ENCODE measurements around the gene ACTN4. TPM values are rescaled to one million over a fixed set of nuclear protein-coding genes. Genes with fewer than 3 reads are reported as not detected.
A peak's percentile ranks its signal among the peaks of the same experiment; 100 is the strongest.

Gene ACTN4
- total and polyA plus RNA-seq, 3 donors from 2014 or later = 112 to 158 (median 135) TPM

DNA sequence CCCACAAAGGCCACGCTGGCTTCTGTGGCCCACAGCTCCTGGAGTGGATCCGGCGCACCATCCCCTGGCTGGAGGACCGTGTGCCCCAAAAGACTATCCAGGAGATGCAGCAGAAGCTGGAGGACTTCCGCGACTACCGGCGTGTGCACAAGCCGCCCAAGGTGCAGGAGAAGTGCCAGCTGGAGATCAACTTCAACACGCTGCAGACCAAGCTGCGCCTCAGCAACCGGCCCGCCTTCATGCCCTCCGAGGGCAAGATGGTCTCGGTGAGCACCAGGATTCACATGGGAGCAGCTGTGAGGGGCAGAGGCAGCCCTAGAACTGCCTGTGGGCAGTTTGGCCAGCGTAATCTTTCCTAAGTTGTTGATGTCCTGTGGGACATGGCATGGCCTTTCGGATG is 69.6 kb downstream of the ACTN4 start:
- no peak for DNase-seq
- no peak for TF ChIP-seq POLR2A (IDR thresholded peaks at IDR 0.05)
- TF ChIP-seq, protein P1, sequence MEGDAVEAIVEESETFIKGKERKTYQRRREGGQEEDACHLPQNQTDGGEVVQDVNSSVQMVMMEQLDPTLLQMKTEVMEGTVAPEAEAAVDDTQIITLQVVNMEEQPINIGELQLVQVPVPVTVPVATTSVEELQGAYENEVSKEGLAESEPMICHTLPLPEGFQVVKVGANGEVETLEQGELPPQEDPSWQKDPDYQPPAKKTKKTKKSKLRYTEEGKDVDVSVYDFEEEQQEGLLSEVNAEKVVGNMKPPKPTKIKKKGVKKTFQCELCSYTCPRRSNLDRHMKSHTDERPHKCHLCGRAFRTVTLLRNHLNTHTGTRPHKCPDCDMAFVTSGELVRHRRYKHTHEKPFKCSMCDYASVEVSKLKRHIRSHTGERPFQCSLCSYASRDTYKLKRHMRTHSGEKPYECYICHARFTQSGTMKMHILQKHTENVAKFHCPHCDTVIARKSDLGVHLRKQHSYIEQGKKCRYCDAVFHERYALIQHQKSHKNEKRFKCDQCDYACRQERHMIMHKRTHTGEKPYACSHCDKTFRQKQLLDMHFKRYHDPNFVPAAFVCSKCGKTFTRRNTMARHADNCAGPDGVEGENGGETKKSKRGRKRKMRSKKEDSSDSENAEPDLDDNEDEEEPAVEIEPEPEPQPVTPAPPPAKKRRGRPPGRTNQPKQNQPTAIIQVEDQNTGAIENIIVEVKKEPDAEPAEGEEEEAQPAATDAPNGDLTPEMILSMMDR (IDR thresholded peaks at IDR 0.05) = no peak
- intact Hi-C loops (cut with DNase I; ENCODE audit: low total_unique reads) = no loop called here

DNA sequence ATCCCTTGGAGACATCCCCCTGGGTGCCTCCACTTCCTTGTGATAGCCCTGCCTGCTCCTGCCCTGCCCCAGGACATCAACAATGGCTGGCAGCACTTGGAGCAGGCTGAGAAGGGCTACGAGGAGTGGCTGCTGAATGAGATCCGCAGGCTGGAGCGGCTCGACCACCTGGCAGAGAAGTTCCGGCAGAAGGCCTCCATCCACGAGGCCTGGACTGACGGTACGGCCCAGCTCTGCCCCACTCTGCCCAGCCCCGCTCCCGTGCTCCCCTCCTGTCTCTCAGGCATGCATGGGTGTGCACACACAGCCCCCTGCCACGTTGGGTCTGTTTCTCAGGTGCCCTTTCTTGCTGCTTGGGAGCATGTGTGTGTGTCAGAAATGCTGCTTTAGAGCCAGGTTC is 70.4 kb downstream of the ACTN4 start:
- Histone ChIP-seq H3K36me3 (ENCODE audit: low read depth, missing control alignments) (no peaks in the 10 kb centered on the region), H3K4me1 (peaks cover 42% of the 10 kb centered on the region), H3K9me3 (no peaks in the 10 kb centered on the region), H3K27ac (no peak overlapping the region), H3K4me3 (no peak overlapping the region), H3K27me3 (no peaks in the 10 kb centered on the region)
- DNase-seq = no peak
- TF ChIP-seq, protein P1 (IDR thresholded peaks at IDR 0.05) = no peak
- no peak for TF ChIP-seq POLR2A (IDR thresholded peaks at IDR 0.05)
- intact Hi-C loops (cut with DNase I; ENCODE audit: low total_unique reads) = no loop called here
- 82 to 86% methylated on average over 3 to 11 of the region's 11 CpGs for WGBS, 2 donors

More for the DNA sequence above, 69.6 kb downstream of the ACTN4 start:
- Histone ChIP-seq H3K4me1 (peaks cover 43% of the 10 kb centered on the region), H3K36me3 (ENCODE audit: low read depth, missing control alignments) (no peaks in the 10 kb centered on the region), H3K9me3 (no peaks in the 10 kb centered on the region), H3K4me3 (no peak overlapping the region), H3K27ac (no peak overlapping the region), H3K27me3 (no peaks in the 10 kb centered on the region)
- WGBS, 2 donors = 93 to 100% methylated on average over 2 to 17 of the region's 17 CpGs

DNA sequence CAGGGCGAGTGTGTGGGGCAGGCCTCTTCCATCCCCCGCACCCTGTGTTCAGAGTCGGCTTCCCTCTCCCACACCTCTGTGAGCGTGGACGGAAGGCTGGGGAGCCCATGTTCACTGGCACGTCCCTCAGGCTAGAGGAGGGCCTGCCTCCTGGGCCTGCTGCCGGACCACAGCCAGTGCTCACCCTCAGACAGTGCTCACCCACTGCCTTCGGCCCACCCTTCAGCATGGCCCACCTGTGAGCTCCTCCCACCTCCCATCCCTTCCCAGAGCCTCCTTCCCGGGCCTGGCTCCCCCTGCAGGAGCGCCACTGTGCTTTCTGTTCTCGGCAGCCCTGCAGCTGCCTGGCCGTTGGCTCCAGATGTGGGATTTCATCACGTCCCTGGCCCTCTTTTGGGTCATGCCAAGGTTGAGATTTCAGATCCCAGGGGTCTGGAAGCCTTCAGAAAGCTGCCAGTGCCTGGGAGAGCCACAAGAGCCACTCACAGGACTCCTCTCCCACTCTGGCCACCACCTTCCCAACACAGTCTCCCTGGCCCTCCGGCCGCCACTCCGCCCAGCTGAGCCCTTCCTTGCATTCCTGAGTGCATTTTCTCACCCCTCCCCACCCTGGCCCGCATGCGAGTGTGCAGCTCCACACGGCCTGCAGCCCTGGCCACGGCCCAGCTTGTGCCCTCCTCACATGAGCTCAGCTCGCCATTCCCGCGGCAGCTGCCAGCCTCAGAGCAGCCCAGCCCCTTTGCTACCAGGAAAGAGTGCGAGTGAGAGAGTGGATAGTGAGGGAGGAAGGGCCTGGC is 71.5 kb downstream of the ACTN4 start:
- intact Hi-C loops (cut with DNase I; ENCODE audit: low total_unique reads) = no loop called here
- Histone ChIP-seq H3K9me3 (no peaks in the 10 kb centered on the region), H3K36me3 (ENCODE audit: low read depth, missing control alignments) (no peaks in the 10 kb centered on the region), H3K4me3 (no peak overlapping the region), H3K4me1 (peaks cover 38% of the 10 kb centered on the region), H3K27me3 (no peaks in the 10 kb centered on the region), H3K27ac (peak overlapping the region; percentile 44)
- TF ChIP-seq, protein P1 (IDR thresholded peaks at IDR 0.05) = peak in 1 of 3 experiments; percentile 7
- no peak for TF ChIP-seq POLR2A (IDR thresholded peaks at IDR 0.05)
- 63 to 75% methylated on average over 24 of the region's 24 CpGs for WGBS, 2 donors
- no peak for DNase-seq

DNA sequence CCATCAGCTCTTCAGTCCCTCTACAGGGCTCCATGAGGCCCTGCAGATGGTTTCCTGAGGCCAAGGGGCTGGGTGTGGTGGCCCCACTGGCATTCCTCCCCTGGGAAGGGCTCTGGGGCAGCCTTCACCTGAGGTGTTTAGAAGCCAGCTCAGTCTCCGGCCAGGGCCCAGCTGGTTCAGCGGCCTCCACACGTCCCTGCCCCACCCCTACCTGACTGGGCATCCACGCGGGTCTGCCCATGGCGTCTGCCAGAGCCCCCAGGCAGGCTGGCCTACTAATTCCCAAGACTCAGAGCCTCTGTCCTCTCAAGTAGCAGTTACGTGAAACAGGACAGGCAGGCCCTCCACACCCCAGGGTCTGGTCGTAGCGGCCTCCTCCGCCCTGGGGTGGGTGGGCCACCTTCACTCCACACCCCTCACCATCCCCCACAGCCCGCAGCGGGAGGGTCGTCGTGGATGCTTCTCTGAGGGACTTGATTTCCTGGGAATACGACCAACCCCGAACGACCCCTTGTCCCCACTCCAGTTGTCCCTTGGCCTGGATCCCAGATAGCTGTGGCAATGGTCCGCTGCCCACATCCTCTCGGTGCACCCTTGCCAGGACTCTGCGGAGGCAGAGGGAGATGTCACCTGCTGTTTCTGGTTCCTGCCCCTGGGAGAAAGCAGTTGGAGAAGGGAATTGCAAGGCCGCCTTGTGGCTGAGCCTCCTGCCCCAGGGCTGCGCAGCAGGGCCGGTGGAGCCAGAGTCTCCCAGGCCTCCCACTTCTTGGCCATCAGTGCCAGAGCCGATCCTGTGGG is 72.5 kb downstream of the ACTN4 start:
- 69 to 77% methylated on average over 17 to 24 of the region's 24 CpGs for WGBS, 2 donors
- intact Hi-C loops (cut with DNase I; ENCODE audit: low total_unique reads) = loop anchor here (10.0 kb wide), 1 partner anchor 65 kb away; no protein-coding TSS in a partner anchor
- peaks cover 38% of the 10 kb centered on the region for H3K4me1 ChIP-seq
- no peak for DNase-seq
- H3K9me3 ChIP-seq = no peaks in the 10 kb centered on the region
- H3K27ac ChIP-seq = peak overlapping the region; percentile 44
- H3K4me3 ChIP-seq = no peak overlapping the region
- no peaks in the 10 kb centered on the region for H3K36me3 ChIP-seq (ENCODE audit: low read depth, missing control alignments)
- H3K27me3 ChIP-seq = no peaks in the 10 kb centered on the region
- TF ChIP-seq, protein P1 (IDR thresholded peaks at IDR 0.05) = no peak
- no peak for TF ChIP-seq POLR2A (IDR thresholded peaks at IDR 0.05)
